Lower leg skin (tissue), 4 donors: ENCODE data around the gene FKBP1B. TPM values are rescaled to one million over a fixed set of nuclear protein-coding genes. Genes with fewer than 3 reads are reported as not detected.
A peak's percentile ranks its signal among the peaks of the same experiment; 100 is the strongest.

Experiments
- DNase-seq, 2 donors: peaks; one replicate each; pipeline ENCODE4 v3.0.0-alpha.2; 2019; ENCODE audit warnings: low spot score in 2 of 2
- H3K4me3 ChIP-seq: fragments of 200-600 bp; sonication (generic); 2 replicates; pipeline ENCODE4 v1.5.1; 2017; ENCODE audit warnings: mild to moderate bottlenecking, low read depth; ENCODE audit not compliant: poor library complexity, severe bottlenecking
- CTCF ChIP-seq, 3 donors: fragments of 450-650 bp; IDR thresholded peaks; one replicate each; pipeline ENCODE4 v1.5.1; 2016; ENCODE audit warnings: antibody characterized with exemption in 3 of 3, mild to moderate bottlenecking in 3 of 3, moderate library complexity in 2 of 3
- POLR2A ChIP-seq, 2 donors: fragments of 450-650 bp; IDR thresholded peaks; one replicate each; pipeline ENCODE4 v1.6.1; 2016 to 2017; ENCODE audit warnings: antibody characterized with exemption in 2 of 2, mild to moderate bottlenecking in 1 of 2, moderate library complexity in 1 of 2
- WGBS, 2 donors: methylation state at CpG; one replicate each; pipeline ENCODE4 v1.1.5; 2018; 5-methylcytosine and 5-hydroxymethylcytosine counted together
- intact Hi-C: fragments of 100-400 bp; cut with DNase I; formaldehyde crosslinking; loops from one replicate; pipeline ENCODE4 v1.15.0; 2023; ENCODE audit warnings: low total_unique reads
- total RNA-seq, 4 donors: library from RNA; depleted of rRNA; stranded (reverse); fragments of >200 nt; gene quantifications; one replicate each; pipeline ENCODE4 v1.1.0, GENCODE V29; 2016

The FKBP1B gene
- total RNA-seq, 4 donors from 2014 or later, result 7.2 to 11.8 (median 9.5) TPM

- intact Hi-C loops, result no loop called here
- TF ChIP-seq POLR2A (IDR thresholded peaks at IDR 0.05), result no peak
- no peak for TF ChIP-seq CTCF (IDR thresholded peaks at IDR 0.05)
- WGBS, 2 donors, result 75 to 82% methylated on average over 2 of the region's 2 CpGs
- no peak overlapping the region for H3K4me3 ChIP-seq
- DNase-seq, result no peak
Observed at GRCh38 chr2:24065341-24065740, 15.8 kb downstream of the FKBP1B start.

GRCh38 chr2:24072259-24072658, 22.7 kb downstream of the FKBP1B start:
- no peak for DNase-seq
- 86 to 95% methylated on average over 4 of the region's 4 CpGs for WGBS, 2 donors
- intact Hi-C loops, result no loop called here

GRCh38 chr2:24073816-24074215, 24.3 kb downstream of the FKBP1B start:
- 88 to 91% methylated on average over 6 of the region's 6 CpGs for WGBS, 2 donors
- no peak overlapping the region for H3K4me3 ChIP-seq
- no peak for TF ChIP-seq POLR2A (IDR thresholded peaks at IDR 0.05)
- intact Hi-C loops, result no loop called here
- no peak for DNase-seq

More at GRCh38 chr2:24072259-24072658, 22.7 kb downstream of the FKBP1B start:
- no peak for TF ChIP-seq POLR2A (IDR thresholded peaks at IDR 0.05)
- TF ChIP-seq CTCF (IDR thresholded peaks at IDR 0.05), result no peak
- H3K4me3 ChIP-seq, result no peak overlapping the region

- no peak for TF ChIP-seq POLR2A (IDR thresholded peaks at IDR 0.05)
- TF ChIP-seq CTCF (IDR thresholded peaks at IDR 0.05), result no peak
- intact Hi-C loops, result no loop called here
- H3K4me3 ChIP-seq, result no peak overlapping the region
- no peak for DNase-seq
- WGBS, 2 donors, result 49 to 50% methylated on average over 5 of the region's 5 CpGs
Observed at GRCh38 chr2:24075259-24075658, 25.7 kb downstream of the FKBP1B start.

GRCh38 chr2:24075915-24076848, 26.6 kb downstream of the FKBP1B start, which contains the start of gene SF3B6:
Gene SF3B6 (minus strand): TSS chr2:24076326. CDS start chr2:24076229, 97 bp downstream.
- 1% methylated on average over 56 to 62 of the region's 64 CpGs for WGBS, 2 donors
- TF ChIP-seq CTCF (IDR thresholded peaks at IDR 0.05) (no peak), POLR2A (IDR thresholded peaks at IDR 0.05) (peak in 1 of 2 donors; percentile 37)
- peak; percentile 99 to 100 for DNase-seq
- H3K4me3 ChIP-seq, result peak within 1 kb of the TSS; percentile 62
- intact Hi-C loops, result no loop called here

GRCh38 chr2:24076849-24077534, 27.5 kb downstream of the FKBP1B start:
- TF ChIP-seq POLR2A (IDR thresholded peaks at IDR 0.05) (no peak), CTCF (IDR thresholded peaks at IDR 0.05) (no peak)
- peak overlapping the region; percentile 41 for H3K4me3 ChIP-seq
- no peak for DNase-seq
- intact Hi-C loops, result no loop called here
- 3 to 6% methylated on average over 41 of the region's 41 CpGs for WGBS, 2 donors
